Measurements from ENCODE around the gene AATK.
"Not testable (repeated sequence)": the region's sequence is repeated elsewhere in the genome, so short reads cannot be mapped to it uniquely, and the experiment has no call there.

Gene AATK

GRCh38 chr17:81085420-81085911 lies 80.6 kb downstream of the AATK start:
- DNase-seq, result no peak

- DNase-seq, result no peak
Measured at GRCh38 chr17:81084680-81085419, 81.2 kb downstream of the AATK start.

- no peak for DNase-seq
Measured at GRCh38 chr17:81083125-81083765, 82.8 kb downstream of the AATK start.

GRCh38 chr17:81082177-81083073 lies 83.6 kb downstream of the AATK start:
- no peak for DNase-seq

GRCh38 chr17:81081222-81082176 lies 84.5 kb downstream of the AATK start:
- DNase-seq, result no peak

GRCh38 chr17:81080019-81080418 lies 86.0 kb downstream of the AATK start:
- no peak for DNase-seq

GRCh38 chr17:81078026-81078913 lies 87.8 kb downstream of the AATK start:
- DNase-seq, result not testable (repeated sequence)

GRCh38 chr17:81076141-81076679 lies 89.8 kb downstream of the AATK start:
- no peak for DNase-seq

- DNase-seq, result no peak
Measured at GRCh38 chr17:81075307-81075706, 90.7 kb downstream of the AATK start.

GRCh38 chr17:81074875-81075274 lies 91.1 kb downstream of the AATK start:
- no peak for DNase-seq

GRCh38 chr17:81073967-81074839 lies 91.8 kb downstream of the AATK start:
- no peak for DNase-seq

GRCh38 chr17:81071761-81072741 lies 94.0 kb downstream of the AATK start:
- no peak for DNase-seq

- DNase-seq, result no peak
Measured at GRCh38 chr17:81070541-81071246, 95.3 kb downstream of the AATK start.

- DNase-seq, result no peak
Measured at GRCh38 chr17:81069135-81069645, 96.8 kb downstream of the AATK start.

GRCh38 chr17:81068411-81069134 lies 97.4 kb downstream of the AATK start:
- DNase-seq, result no peak

- DNase-seq, result no peak
Measured at GRCh38 chr17:81067391-81067811, 98.6 kb downstream of the AATK start.
